ENCODE measurements around the gene TLE5.

The TLE5 gene

DNA sequence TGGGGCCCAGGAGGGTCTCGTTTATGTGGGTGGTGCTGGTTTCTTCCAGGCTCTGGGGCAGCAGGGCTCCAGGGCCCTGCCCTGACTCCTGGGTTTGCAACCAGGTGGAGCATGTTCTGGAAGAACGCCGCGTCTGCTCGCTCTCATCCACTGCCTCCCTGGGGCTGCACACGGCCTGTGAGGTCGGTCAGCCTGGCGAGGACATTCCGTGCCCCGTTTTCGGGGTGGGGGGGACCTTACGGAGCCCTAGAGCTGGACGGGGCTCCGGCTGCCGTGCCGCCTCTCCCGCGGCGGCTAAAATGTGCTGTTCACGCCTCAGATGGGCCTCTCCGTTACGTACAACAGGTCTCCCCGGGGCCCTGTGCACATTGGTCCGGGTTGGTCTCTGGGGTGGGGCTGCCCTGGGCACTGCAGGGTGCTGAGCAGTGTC lies 35.2 kb upstream of the TLE5 start:
- no CpG with 5 or more reads among the region's 24 CpGs for WGBS (ENCODE audit: extremely low coverage, insufficient coverage, low lambda C conversion rate)
- Histone ChIP-seq H4K5ac (ENCODE audit: low read length) (no peak overlapping the region), H3K27ac (ENCODE audit: low read depth, low read length) (no peak overlapping the region), H3K23ac (ENCODE audit: low read length) (no peak overlapping the region), H3K4me1 (ENCODE audit: control insufficient read depth, low read depth, low read length) (peaks cover 8% of the 10 kb centered on the region), H3K9ac (ENCODE audit: low read length) (no peak overlapping the region), H3K79me1 (ENCODE audit: low read length) (peaks cover 26% of the 10 kb centered on the region), H3K4me2 (ENCODE audit: low read length) (no peak overlapping the region), H2BK5ac (ENCODE audit: low read length) (no peak overlapping the region), H3K79me2 (ENCODE audit: control insufficient read depth, insufficient read depth, low read length) (peaks cover 47% of the 10 kb centered on the region), H3K4me3 (ENCODE audit: low read length) (no peak overlapping the region), H4K8ac (ENCODE audit: low read depth, low read length) (no peak overlapping the region), H3K27me3 (ENCODE audit: insufficient read depth, low read length, poor library complexity) (no peaks in the 10 kb centered on the region), H2AK5ac (ENCODE audit: low read length) (no peak overlapping the region), H3K18ac (ENCODE audit: low read length) (no peak overlapping the region), H3K56ac (ENCODE audit: low read length) (no peak overlapping the region), H3K36me3 (ENCODE audit: control insufficient read depth, insufficient read depth, low read length) (no peaks in the 10 kb centered on the region), H3K4ac (ENCODE audit: low read depth, low read length) (no peak overlapping the region), H2BK15ac (replicated peaks; ENCODE audit: low read depth) (no peak overlapping the region), H2BK120ac (ENCODE audit: low read depth, low read length) (no peak overlapping the region)
- no peak for DNase-seq

DNA sequence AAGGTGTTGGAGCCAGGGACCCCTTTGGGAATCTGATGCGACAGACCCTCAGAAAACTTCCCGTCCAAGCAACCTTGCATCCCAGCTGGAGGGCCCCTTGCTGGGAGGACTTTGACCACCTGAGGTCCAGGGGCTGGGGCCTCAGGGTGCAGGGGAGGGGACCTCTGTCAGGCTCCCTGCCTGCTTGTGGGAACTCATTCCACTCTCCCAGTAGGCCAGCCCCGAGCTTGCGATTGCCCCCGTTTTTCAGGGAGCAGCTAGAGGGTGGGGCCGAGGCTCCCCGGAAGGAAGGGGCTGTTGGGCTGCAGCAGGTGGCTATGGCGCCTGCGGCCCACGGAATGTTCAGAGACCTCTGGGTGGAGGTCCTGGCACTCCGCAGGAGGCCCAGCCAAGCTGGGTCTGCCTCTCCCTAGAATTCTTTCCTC lies 34.6 kb upstream of the TLE5 start:
- Histone ChIP-seq H3K4me3 (ENCODE audit: low read length) (no peak overlapping the region), H4K5ac (ENCODE audit: low read length) (no peak overlapping the region), H3K36me3 (ENCODE audit: control insufficient read depth, insufficient read depth, low read length) (no peaks in the 10 kb centered on the region), H2AK5ac (ENCODE audit: low read length) (no peak overlapping the region), H4K8ac (ENCODE audit: low read depth, low read length) (no peak overlapping the region), H3K27ac (ENCODE audit: low read depth, low read length) (no peak overlapping the region), H3K9ac (ENCODE audit: low read length) (no peak overlapping the region), H3K27me3 (ENCODE audit: insufficient read depth, low read length, poor library complexity) (no peaks in the 10 kb centered on the region), H3K4ac (ENCODE audit: low read depth, low read length) (no peak overlapping the region), H3K23ac (ENCODE audit: low read length) (peak overlapping the region; percentile 6), H3K18ac (ENCODE audit: low read length) (no peak overlapping the region), H3K56ac (ENCODE audit: low read length) (no peak overlapping the region), H2BK120ac (ENCODE audit: low read depth, low read length) (no peak overlapping the region), H3K4me2 (ENCODE audit: low read length) (no peak overlapping the region), H3K79me2 (ENCODE audit: control insufficient read depth, insufficient read depth, low read length) (peaks cover 45% of the 10 kb centered on the region), H3K4me1 (ENCODE audit: control insufficient read depth, low read depth, low read length) (peaks cover 8% of the 10 kb centered on the region), H3K79me1 (ENCODE audit: low read length) (peaks cover 26% of the 10 kb centered on the region), H2BK15ac (replicated peaks; ENCODE audit: low read depth) (no peak overlapping the region), H2BK5ac (ENCODE audit: low read length) (no peak overlapping the region)
- DNase-seq: no peak
- WGBS (ENCODE audit: extremely low coverage, insufficient coverage, low lambda C conversion rate): no CpG with 5 or more reads among the region's 11 CpGs

DNA sequence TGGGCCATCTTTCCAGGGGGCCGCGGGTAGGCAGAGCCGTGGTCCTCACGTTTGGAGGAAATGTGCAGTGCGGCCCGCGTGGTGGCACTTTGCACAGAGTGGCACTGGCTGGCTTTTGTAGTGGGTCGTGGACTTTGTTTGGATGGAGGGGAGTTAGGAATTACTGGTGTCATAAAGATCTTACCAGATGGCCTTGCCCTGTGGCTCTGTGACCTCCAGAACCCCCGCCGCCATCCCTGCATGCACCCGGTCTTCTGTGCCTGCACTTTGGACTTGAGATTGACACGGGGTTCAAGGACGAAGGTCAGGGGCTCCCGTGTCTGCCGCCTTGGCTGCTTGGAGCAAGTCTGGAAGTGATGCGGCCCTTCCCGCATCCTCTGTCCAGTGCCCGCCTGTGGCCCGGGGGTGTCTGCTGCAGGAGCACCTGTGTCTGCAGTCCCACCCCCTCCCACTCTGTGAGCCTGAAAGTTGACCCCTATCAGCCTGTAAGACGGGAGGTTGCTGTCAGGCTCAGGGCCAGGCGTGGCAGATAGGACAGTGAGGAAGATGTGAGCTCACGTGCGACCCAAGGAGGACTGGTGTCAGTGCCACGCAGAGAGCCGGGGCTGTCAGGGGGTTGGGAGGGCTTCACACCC lies 34.1 kb upstream of the TLE5 start:
- Histone ChIP-seq H3K4me2 (ENCODE audit: low read length) (peak overlapping the region; percentile 62), H2BK120ac (ENCODE audit: low read depth, low read length) (no peak overlapping the region), H3K9ac (ENCODE audit: low read length) (peak overlapping the region; percentile 61), H4K5ac (ENCODE audit: low read length) (no peak overlapping the region), H3K56ac (ENCODE audit: low read length) (peak overlapping the region; percentile 65), H4K8ac (ENCODE audit: low read depth, low read length) (no peak overlapping the region), H3K4me3 (ENCODE audit: low read length) (no peak overlapping the region), H3K4me1 (ENCODE audit: control insufficient read depth, low read depth, low read length) (peaks cover 8% of the 10 kb centered on the region), H3K36me3 (ENCODE audit: control insufficient read depth, insufficient read depth, low read length) (no peaks in the 10 kb centered on the region), H3K27ac (ENCODE audit: low read depth, low read length) (no peak overlapping the region), H3K27me3 (ENCODE audit: insufficient read depth, low read length, poor library complexity) (no peaks in the 10 kb centered on the region), H2BK5ac (ENCODE audit: low read length) (no peak overlapping the region), H3K79me1 (ENCODE audit: low read length) (peaks cover 26% of the 10 kb centered on the region), H3K4ac (ENCODE audit: low read depth, low read length) (no peak overlapping the region), H3K18ac (ENCODE audit: low read length) (no peak overlapping the region), H3K23ac (ENCODE audit: low read length) (peak overlapping the region; percentile 6), H3K79me2 (ENCODE audit: control insufficient read depth, insufficient read depth, low read length) (peaks cover 45% of the 10 kb centered on the region), H2BK15ac (replicated peaks; ENCODE audit: low read depth) (no peak overlapping the region), H2AK5ac (ENCODE audit: low read length) (no peak overlapping the region)
- WGBS (ENCODE audit: extremely low coverage, insufficient coverage, low lambda C conversion rate): no CpG with 5 or more reads among the region's 25 CpGs
- DNase-seq: no peak

DNA sequence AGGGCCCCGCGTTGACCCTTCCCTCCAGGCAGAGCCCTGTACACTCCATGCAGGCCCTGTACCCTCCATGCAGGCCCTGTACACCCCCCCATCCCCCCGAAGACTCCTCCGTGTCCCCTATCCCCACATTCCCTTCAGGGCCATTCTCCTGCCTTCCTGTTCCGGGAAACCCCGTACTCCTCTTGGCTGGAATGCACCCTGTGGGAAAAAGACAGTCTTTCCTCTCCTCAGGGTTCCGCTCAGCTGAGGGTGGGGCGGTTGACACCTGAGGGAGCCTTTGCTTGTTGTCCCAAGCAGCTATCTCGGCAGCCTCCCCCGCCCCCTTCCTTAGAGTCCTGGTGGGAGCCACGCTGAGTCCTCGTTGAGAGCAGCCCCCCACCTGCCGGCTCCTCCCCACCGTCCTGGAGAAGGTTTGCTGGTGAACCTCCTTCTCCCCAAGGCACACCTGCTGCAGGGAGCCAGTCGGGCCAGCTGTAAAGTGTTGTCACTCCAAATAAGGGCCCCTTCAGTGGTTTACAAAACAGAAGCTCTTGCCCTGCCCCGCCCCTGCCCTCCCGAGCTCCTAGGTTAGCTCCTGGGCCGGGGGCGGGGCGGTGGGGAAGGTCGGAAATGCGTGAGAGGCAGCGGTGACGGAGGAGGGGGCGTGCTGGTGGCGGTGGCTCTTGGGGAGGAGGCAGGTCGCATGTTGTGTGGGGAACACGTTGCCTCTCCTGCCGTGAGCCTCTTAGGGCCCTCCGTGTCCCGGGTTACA lies 33.3 kb upstream of the TLE5 start:
- Histone ChIP-seq H2AK5ac (ENCODE audit: low read length) (no peak overlapping the region), H3K79me2 (ENCODE audit: control insufficient read depth, insufficient read depth, low read length) (peaks cover 43% of the 10 kb centered on the region), H2BK120ac (ENCODE audit: low read depth, low read length) (no peak overlapping the region), H3K4me1 (ENCODE audit: control insufficient read depth, low read depth, low read length) (peaks cover 8% of the 10 kb centered on the region), H3K4ac (ENCODE audit: low read depth, low read length) (no peak overlapping the region), H2BK5ac (ENCODE audit: low read length) (no peak overlapping the region), H3K4me3 (ENCODE audit: low read length) (peak overlapping the region; percentile 66), H3K23ac (ENCODE audit: low read length) (peak overlapping the region; percentile 9), H2BK15ac (replicated peaks; ENCODE audit: low read depth) (no peak overlapping the region), H4K5ac (ENCODE audit: low read length) (no peak overlapping the region), H3K27me3 (ENCODE audit: insufficient read depth, low read length, poor library complexity) (no peaks in the 10 kb centered on the region), H4K8ac (ENCODE audit: low read depth, low read length) (no peak overlapping the region), H3K56ac (ENCODE audit: low read length) (peak overlapping the region; percentile 90), H3K18ac (ENCODE audit: low read length) (no peak overlapping the region), H3K36me3 (ENCODE audit: control insufficient read depth, insufficient read depth, low read length) (no peaks in the 10 kb centered on the region), H3K79me1 (ENCODE audit: low read length) (peaks cover 26% of the 10 kb centered on the region), H3K4me2 (ENCODE audit: low read length) (peak overlapping the region; percentile 84), H3K9ac (ENCODE audit: low read length) (peak overlapping the region; percentile 94), H3K27ac (ENCODE audit: low read depth, low read length) (no peak overlapping the region)
- DNase-seq: peak; percentile 88
- WGBS (ENCODE audit: extremely low coverage, insufficient coverage, low lambda C conversion rate): no CpG with 5 or more reads among the region's 31 CpGs

DNA sequence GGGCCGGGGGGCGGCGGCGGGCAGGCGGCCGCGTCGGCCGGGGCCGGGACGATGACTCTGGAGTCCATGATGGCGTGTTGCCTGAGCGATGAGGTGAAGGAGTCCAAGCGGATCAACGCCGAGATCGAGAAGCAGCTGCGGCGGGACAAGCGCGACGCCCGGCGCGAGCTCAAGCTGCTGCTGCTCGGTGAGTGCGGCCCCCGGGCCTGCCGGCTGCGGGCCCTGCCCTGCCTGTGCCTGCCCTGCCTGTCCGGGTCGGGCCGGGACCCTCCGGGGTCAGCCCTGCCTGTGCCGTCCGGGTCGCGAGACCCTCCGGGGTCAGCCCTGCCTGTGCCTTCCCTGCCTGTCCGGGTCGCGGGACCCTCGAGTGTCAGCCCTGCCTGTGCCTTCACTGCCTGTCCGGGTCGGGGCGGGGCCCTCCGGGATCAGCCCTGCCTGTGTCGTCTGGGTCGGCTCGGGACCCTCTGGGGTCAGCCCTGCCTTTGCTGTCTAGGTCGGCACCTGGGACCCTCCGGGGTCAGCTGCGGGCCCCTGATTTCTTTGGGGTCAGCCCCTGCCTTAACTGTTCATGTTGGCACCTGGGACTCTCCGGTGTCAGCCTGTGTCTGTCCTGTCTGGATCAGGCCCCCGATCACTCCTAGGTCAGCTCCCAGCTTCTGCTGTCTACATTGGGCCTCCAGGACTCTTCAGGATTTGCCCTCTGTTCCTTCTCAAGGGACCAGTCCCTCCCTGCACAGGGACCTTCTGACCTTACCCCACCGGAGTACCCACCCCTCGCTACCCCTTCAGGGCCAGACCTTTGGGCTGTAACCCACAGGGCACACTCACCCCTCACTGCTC lies 32.5 kb upstream of the TLE5 start:
- H3K56ac ChIP-seq (ENCODE audit: low read length): peak overlapping the region; percentile 90
- H4K5ac ChIP-seq (ENCODE audit: low read length): no peak overlapping the region
- peak overlapping the region; percentile 44 for H3K18ac ChIP-seq (ENCODE audit: low read length)
- no peaks in the 10 kb centered on the region for H3K36me3 ChIP-seq (ENCODE audit: control insufficient read depth, insufficient read depth, low read length)
- no peak overlapping the region for H2BK5ac ChIP-seq (ENCODE audit: low read length)
- H3K4me1 ChIP-seq (ENCODE audit: control insufficient read depth, low read depth, low read length): peaks cover 8% of the 10 kb centered on the region
- H3K9ac ChIP-seq (ENCODE audit: low read length): peak overlapping the region; percentile 94
- no peak overlapping the region for H3K4ac ChIP-seq (ENCODE audit: low read depth, low read length)
- no CpG with 5 or more reads among the region's 57 CpGs for WGBS (ENCODE audit: extremely low coverage, insufficient coverage, low lambda C conversion rate)
- peak overlapping the region; percentile 45 for H3K23ac ChIP-seq (ENCODE audit: low read length)
- H3K79me1 ChIP-seq (ENCODE audit: low read length): peaks cover 21% of the 10 kb centered on the region
- no peak for DNase-seq
- no peak overlapping the region for H2AK5ac ChIP-seq (ENCODE audit: low read length)
- H3K27ac ChIP-seq (ENCODE audit: low read depth, low read length): no peak overlapping the region
- peak overlapping the region; percentile 66 for H3K4me3 ChIP-seq (ENCODE audit: low read length)
- H3K79me2 ChIP-seq (ENCODE audit: control insufficient read depth, insufficient read depth, low read length): peaks cover 35% of the 10 kb centered on the region
- H3K4me2 ChIP-seq (ENCODE audit: low read length): peak overlapping the region; percentile 84
- H4K8ac ChIP-seq (ENCODE audit: low read depth, low read length): no peak overlapping the region
- no peaks in the 10 kb centered on the region for H3K27me3 ChIP-seq (ENCODE audit: insufficient read depth, low read length, poor library complexity)
- H2BK15ac ChIP-seq (replicated peaks; ENCODE audit: low read depth): no peak overlapping the region
- H2BK120ac ChIP-seq (ENCODE audit: low read depth, low read length): no peak overlapping the region
